Neural cell (in vitro differentiated cells): Measurements from ENCODE around the gene SMTNL1. TPM values are rescaled to one million over a fixed set of nuclear protein-coding genes. Genes with fewer than 3 reads are reported as not detected.

Source experiments
- H2AFZ ChIP-seq: fragments of 200-600, 300-800 bp; sonication (generic), shearing (Covaris generic); 2 replicates; pipeline ENCODE4 v1.6.0; 2014; ENCODE audit warnings: low read depth, mild to moderate bottlenecking, antibody characterized with exemption, low read length, moderate library complexity
- H3F3A ChIP-seq: fragments of 200-600 bp; shearing (Covaris generic); 2 replicates; pipeline ENCODE4 v1.6.1; 2016; ENCODE audit warnings: mild to moderate bottlenecking, moderate library complexity, mixed read lengths, antibody characterized with exemption, low read length; ENCODE audit not compliant: insufficient read depth, poor library complexity, severe bottlenecking
- H3K27ac ChIP-seq: fragments of 200-600, 300-800 bp; sonication (generic), shearing (Covaris generic); 2 replicates; pipeline ENCODE4 v1.5.1; 2014; ENCODE audit warnings: mild to moderate bottlenecking, low read length, moderate library complexity
- H3K27me3 ChIP-seq: fragments of 300-800, 200-600 bp; sonication (generic), shearing (Covaris generic); 2 replicates; pipeline ENCODE4 v1.6.0; 2014; ENCODE audit warnings: mild to moderate bottlenecking, low read depth, low read length, moderate library complexity; ENCODE audit not compliant: insufficient read depth
- H3K36me3 ChIP-seq: fragments of 300-800, 200-600 bp; sonication (generic), shearing (Covaris generic); 2 replicates; pipeline ENCODE4 v1.5.1; 2014; ENCODE audit warnings: mild to moderate bottlenecking, antibody characterized with exemption, low read length, moderate library complexity; ENCODE audit not compliant: insufficient read depth
- H3K4me2 ChIP-seq: fragments of 300-800, 200-600 bp; sonication (generic), shearing (Covaris generic); 2 replicates; pipeline ENCODE4 v1.6.0; 2014; ENCODE audit warnings: mild to moderate bottlenecking, low read length
- H3K4me3 ChIP-seq: fragments of 300-800, 200-600 bp; sonication (generic), shearing (Covaris generic); 2 replicates; pipeline ENCODE4 v1.5.1; 2014; ENCODE audit warnings: mild to moderate bottlenecking, low read length, moderate library complexity
- H3K79me2 ChIP-seq: fragments of 200-600 bp; shearing (Covaris generic); replicated peaks from 2 replicates; pipeline ENCODE4 v1.6.0; 2014; ENCODE audit warnings: mild to moderate bottlenecking, low read length, moderate library complexity; ENCODE audit not compliant: insufficient read depth
- H3K9ac ChIP-seq: fragments of 300-800, 200-600 bp; sonication (generic), shearing (Covaris generic); 2 replicates; pipeline ENCODE4 v1.6.1; 2016; ENCODE audit warnings: mild to moderate bottlenecking, low read length, mixed read lengths
- H3K9me2 ChIP-seq: fragments of 200-600 bp; shearing (Covaris generic); 2 replicates; pipeline ENCODE4 v1.6.1; 2016; ENCODE audit warnings: mild to moderate bottlenecking, low read length, mixed read lengths; ENCODE audit not compliant: insufficient read depth
- H3K9me3 ChIP-seq: fragments of 200-600, 300-800 bp; sonication (generic), shearing (Covaris generic); 2 replicates; pipeline ENCODE4 v1.6.1; 2016; ENCODE audit warnings: mild to moderate bottlenecking, mixed run types, low read length, moderate library complexity, mixed read lengths
- H4K20me1 ChIP-seq: fragments of 200-600 bp; shearing (Covaris generic); 2 replicates; pipeline ENCODE4 v1.6.1; 2016; ENCODE audit warnings: mild to moderate bottlenecking, mixed run types; ENCODE audit not compliant: insufficient read depth
- EP300 ChIP-seq: fragments of 450-650 bp; conservative IDR thresholded peaks from 2 replicates; pipeline ENCODE4 v1.6.1; 2014; ENCODE audit warnings: antibody characterized with exemption, mild to moderate bottlenecking, moderate library complexity; ENCODE audit not compliant: poor library complexity, severe bottlenecking
- EZH2 ChIP-seq: fragments of 200-600, 300-800 bp; shearing (Covaris generic), sonication (generic); IDR thresholded peaks from 2 replicates; pipeline ENCODE4 v1.6.1; 2014; ENCODE audit warnings: antibody characterized with exemption, low read length, borderline replicate concordance, mild to moderate bottlenecking; ENCODE audit not compliant: insufficient read depth, poor library complexity, severe bottlenecking
- MXI1 ChIP-seq: fragments of 450-650 bp; conservative IDR thresholded peaks from 2 replicates; pipeline ENCODE4 v1.6.1; 2014; ENCODE audit warnings: antibody characterized with exemption, mild to moderate bottlenecking; ENCODE audit not compliant: poor library complexity, severe bottlenecking
- POLR2AphosphoS5 ChIP-seq: IDR thresholded peaks from 2 replicates; pipeline ENCODE4 v1.6.1; 2012
- RAD21 ChIP-seq: fragments of 450-650 bp; conservative IDR thresholded peaks from 2 replicates; pipeline ENCODE4 v1.6.1; 2014; ENCODE audit warnings: antibody characterized with exemption, mild to moderate bottlenecking, moderate library complexity
- SMC3 ChIP-seq: fragments of 450-650 bp; conservative IDR thresholded peaks from 2 replicates; pipeline ENCODE4 v1.6.1; 2014; ENCODE audit warnings: antibody characterized with exemption, mild to moderate bottlenecking, moderate library complexity; ENCODE audit not compliant: poor library complexity
- TAF1 ChIP-seq: IDR thresholded peaks from 2 replicates; pipeline ENCODE4 v1.6.1; 2012; ENCODE audit warnings: low read depth
- polyA plus RNA-seq: library from polyadenylated mRNA; depleted of rRNA; stranded (reverse); fragments of >200 nt; gene quantifications from 2 replicates; pipeline ENCODE4 v1.2.3, GENCODE V29; 2014
- TF ChIP-seq, protein P1 (sequence below): IDR thresholded peaks from 2 replicates; pipeline ENCODE4 v1.6.1; 2012; ENCODE audit warnings: borderline replicate concordance
- TF ChIP-seq, protein P2 (sequence below): fragments of 450-650 bp; IDR thresholded peaks from 2 replicates; pipeline ENCODE4 v1.5.1; 2014; ENCODE audit warnings: antibody characterized with exemption, mild to moderate bottlenecking, moderate library complexity; ENCODE audit not compliant: poor library complexity, severe bottlenecking

Gene SMTNL1
- polyA plus RNA-seq, 1 donor from 2014 or later: not detected

DNA sequence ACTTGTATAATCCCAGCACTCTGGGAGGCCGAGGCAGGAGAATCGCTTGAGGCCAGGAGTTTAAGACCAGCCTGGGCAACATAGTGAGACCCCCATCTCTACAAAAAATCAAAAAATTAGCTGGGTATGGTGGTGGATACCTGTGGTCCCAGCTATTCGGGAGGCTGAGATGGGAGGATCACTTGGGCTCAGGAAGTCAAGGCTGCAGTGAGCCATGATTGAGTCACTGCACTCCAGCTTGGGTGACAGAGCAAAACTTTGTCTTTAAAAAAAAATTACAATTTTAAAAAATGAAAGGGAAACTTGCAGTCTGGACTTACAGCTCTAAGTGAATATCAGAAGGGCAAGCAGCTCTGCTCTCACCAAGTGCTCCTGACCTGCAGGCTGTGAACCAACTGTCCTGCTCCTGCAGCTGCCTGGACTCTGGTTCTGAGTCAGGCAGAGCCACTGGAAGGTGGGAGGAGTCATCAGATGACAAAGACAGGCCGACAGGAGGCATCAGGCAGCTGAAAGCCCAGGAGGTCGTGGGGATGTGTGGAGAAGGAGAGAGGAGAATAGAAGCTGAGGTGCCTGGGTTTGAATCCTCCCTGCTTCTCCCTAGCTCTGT is 9.6 kb downstream of the SMTNL1 start:
- H3K79me2 ChIP-seq: no peaks in the 10 kb centered on the region
- no peak overlapping the region for H3K9ac ChIP-seq
- no peak overlapping the region for H3K27ac ChIP-seq
- no peak overlapping the region for H3K4me2 ChIP-seq
- H3K4me3 ChIP-seq: no peak overlapping the region
- H4K20me1 ChIP-seq: no peaks in the 10 kb centered on the region
- no peaks in the 10 kb centered on the region for H3K9me3 ChIP-seq
- no peaks in the 10 kb centered on the region for H3F3A ChIP-seq
- no peaks in the 10 kb centered on the region for H3K36me3 ChIP-seq
- no peak overlapping the region for H2AFZ ChIP-seq
- H3K9me2 ChIP-seq: no peaks in the 10 kb centered on the region
- no peak for TF ChIP-seq EZH2
- TF ChIP-seq EP300: no peak
- no peak for TF ChIP-seq SMC3
- TF ChIP-seq RAD21: no peak
- no peak for TF ChIP-seq POLR2AphosphoS5
- TF ChIP-seq, protein P1, sequence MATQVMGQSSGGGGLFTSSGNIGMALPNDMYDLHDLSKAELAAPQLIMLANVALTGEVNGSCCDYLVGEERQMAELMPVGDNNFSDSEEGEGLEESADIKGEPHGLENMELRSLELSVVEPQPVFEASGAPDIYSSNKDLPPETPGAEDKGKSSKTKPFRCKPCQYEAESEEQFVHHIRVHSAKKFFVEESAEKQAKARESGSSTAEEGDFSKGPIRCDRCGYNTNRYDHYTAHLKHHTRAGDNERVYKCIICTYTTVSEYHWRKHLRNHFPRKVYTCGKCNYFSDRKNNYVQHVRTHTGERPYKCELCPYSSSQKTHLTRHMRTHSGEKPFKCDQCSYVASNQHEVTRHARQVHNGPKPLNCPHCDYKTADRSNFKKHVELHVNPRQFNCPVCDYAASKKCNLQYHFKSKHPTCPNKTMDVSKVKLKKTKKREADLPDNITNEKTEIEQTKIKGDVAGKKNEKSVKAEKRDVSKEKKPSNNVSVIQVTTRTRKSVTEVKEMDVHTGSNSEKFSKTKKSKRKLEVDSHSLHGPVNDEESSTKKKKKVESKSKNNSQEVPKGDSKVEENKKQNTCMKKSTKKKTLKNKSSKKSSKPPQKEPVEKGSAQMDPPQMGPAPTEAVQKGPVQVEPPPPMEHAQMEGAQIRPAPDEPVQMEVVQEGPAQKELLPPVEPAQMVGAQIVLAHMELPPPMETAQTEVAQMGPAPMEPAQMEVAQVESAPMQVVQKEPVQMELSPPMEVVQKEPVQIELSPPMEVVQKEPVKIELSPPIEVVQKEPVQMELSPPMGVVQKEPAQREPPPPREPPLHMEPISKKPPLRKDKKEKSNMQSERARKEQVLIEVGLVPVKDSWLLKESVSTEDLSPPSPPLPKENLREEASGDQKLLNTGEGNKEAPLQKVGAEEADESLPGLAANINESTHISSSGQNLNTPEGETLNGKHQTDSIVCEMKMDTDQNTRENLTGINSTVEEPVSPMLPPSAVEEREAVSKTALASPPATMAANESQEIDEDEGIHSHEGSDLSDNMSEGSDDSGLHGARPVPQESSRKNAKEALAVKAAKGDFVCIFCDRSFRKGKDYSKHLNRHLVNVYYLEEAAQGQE: no peak
- TF ChIP-seq, protein P2, sequence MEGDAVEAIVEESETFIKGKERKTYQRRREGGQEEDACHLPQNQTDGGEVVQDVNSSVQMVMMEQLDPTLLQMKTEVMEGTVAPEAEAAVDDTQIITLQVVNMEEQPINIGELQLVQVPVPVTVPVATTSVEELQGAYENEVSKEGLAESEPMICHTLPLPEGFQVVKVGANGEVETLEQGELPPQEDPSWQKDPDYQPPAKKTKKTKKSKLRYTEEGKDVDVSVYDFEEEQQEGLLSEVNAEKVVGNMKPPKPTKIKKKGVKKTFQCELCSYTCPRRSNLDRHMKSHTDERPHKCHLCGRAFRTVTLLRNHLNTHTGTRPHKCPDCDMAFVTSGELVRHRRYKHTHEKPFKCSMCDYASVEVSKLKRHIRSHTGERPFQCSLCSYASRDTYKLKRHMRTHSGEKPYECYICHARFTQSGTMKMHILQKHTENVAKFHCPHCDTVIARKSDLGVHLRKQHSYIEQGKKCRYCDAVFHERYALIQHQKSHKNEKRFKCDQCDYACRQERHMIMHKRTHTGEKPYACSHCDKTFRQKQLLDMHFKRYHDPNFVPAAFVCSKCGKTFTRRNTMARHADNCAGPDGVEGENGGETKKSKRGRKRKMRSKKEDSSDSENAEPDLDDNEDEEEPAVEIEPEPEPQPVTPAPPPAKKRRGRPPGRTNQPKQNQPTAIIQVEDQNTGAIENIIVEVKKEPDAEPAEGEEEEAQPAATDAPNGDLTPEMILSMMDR: no peak
- TF ChIP-seq TAF1: no peak
- no peak for TF ChIP-seq MXI1
- no peaks in the 10 kb centered on the region for H3K27me3 ChIP-seq

DNA sequence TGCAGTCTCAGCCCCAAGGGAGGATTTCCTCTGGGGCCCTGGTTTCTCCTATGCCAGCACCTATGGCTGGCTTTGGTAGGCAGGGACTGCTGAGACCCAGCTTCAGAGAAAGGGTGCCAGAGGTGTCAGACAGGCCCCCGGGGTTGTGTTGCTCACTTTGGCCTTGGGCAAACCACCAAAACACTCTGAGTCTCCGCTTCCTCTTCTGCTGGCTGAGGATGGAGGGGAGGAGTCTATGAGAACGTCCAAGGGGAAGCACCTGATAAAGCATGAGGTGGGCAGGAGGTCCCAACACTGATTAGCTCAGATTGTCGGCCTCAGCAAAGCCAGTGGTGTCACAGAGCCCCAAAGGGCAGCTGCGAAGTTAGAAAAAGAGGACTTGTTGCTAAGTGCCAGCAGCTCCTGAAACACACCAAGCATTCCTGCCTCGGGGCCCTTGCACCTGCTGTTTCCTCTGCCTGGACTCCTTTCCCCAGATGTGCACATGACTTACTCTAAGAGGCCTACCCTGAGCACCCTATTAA is 10.5 kb downstream of the SMTNL1 start:
- no peak overlapping the region for H3K27ac ChIP-seq
- no peak overlapping the region for H3K9ac ChIP-seq
- H3F3A ChIP-seq: no peaks in the 10 kb centered on the region
- H3K79me2 ChIP-seq: no peaks in the 10 kb centered on the region
- no peak overlapping the region for H2AFZ ChIP-seq
- H3K4me3 ChIP-seq: no peak overlapping the region
- no peaks in the 10 kb centered on the region for H3K27me3 ChIP-seq
- no peaks in the 10 kb centered on the region for H4K20me1 ChIP-seq
- H3K4me2 ChIP-seq: no peak overlapping the region
- H3K9me2 ChIP-seq: no peaks in the 10 kb centered on the region
- TF ChIP-seq RAD21 (no peak), EZH2 (no peak)
- H3K9me3 ChIP-seq: no peaks in the 10 kb centered on the region
- no peaks in the 10 kb centered on the region for H3K36me3 ChIP-seq
